HCEC 1CT (cell line): ENCODE measurements around the gene ZNF768.
"Not testable (repeated sequence)": the region's sequence is repeated elsewhere in the genome, so short reads cannot be mapped to it uniquely, and the experiment has no call there.

ENCODE experiments used
- DNase-seq: peaks from one replicate; pipeline ENCODE4 v3.0.0-alpha.2; 2017

The ZNF768 gene

GRCh38 chr16:30555315-30556124 is 29.2 kb upstream of the ZNF768 start:
- no peak for DNase-seq

- no peak for DNase-seq
These were observed 28.4 kb upstream of the ZNF768 start for GRCh38 chr16:30554557-30555314.

GRCh38 chr16:30553393-30553899 is 27.1 kb upstream of the ZNF768 start:
- DNase-seq: no peak

GRCh38 chr16:30552956-30553355 is 26.6 kb upstream of the ZNF768 start:
- no peak for DNase-seq

GRCh38 chr16:30551781-30552180 is 25.4 kb upstream of the ZNF768 start:
- DNase-seq: no peak

- no peak for DNase-seq
These were observed 22.3 kb upstream of the ZNF768 start for GRCh38 chr16:30548416-30549253.

GRCh38 chr16:30546115-30546514 is 19.7 kb upstream of the ZNF768 start:
- no peak for DNase-seq

- DNase-seq: no peak
These were observed 16.7 kb upstream of the ZNF768 start for GRCh38 chr16:30543067-30543466.

GRCh38 chr16:30541502-30542329 is 15.3 kb upstream of the ZNF768 start:
- peak; percentile 83 for DNase-seq

- not testable (repeated sequence) for DNase-seq
These were observed 14.6 kb upstream of the ZNF768 start for GRCh38 chr16:30540916-30541464.

- not testable (repeated sequence) for DNase-seq
These were observed 13.7 kb upstream of the ZNF768 start for GRCh38 chr16:30539986-30540526.

- no peak for DNase-seq
These were observed 12.9 kb upstream of the ZNF768 start for GRCh38 chr16:30539000-30539964.

- not testable (repeated sequence) for DNase-seq
These were observed 10.1 kb upstream of the ZNF768 start for GRCh38 chr16:30536391-30537024.

- DNase-seq: peak; percentile 72
These were observed 9.4 kb upstream of the ZNF768 start for GRCh38 chr16:30535777-30536190.

- no peak for DNase-seq
These were observed 8.9 kb upstream of the ZNF768 start for GRCh38 chr16:30535106-30535776.

- DNase-seq: peak; percentile 75
These were observed 8.2 kb upstream of the ZNF768 start, which contains the start of gene ZNF747 for GRCh38 chr16:30534368-30535105. Gene ZNF747 (minus strand): TSS chr16:30534858. CDS start chr16:30534679, 179 bp downstream.

- DNase-seq: no peak
These were observed 7.5 kb upstream of the ZNF768 start for GRCh38 chr16:30533748-30534367.

- no peak for DNase-seq
These were observed 6.8 kb upstream of the ZNF768 start for GRCh38 chr16:30533146-30533522.
